ENCODE data around the gene APOL2.

GRCh38 chr22:36213586-36213985 is 25.7 kb downstream of the APOL2 start:
- no peak for TF ChIP-seq CTCF (IDR thresholded peaks at IDR 0.05)
- TF ChIP-seq POLR2A (IDR thresholded peaks at IDR 0.05), result no peak

Data from ovary (tissue), 3 donors.